PC-9 (cell line): ENCODE results near the gene MAGIX. TPM values are rescaled to one million over a fixed set of nuclear protein-coding genes. Genes with fewer than 3 reads are reported as not detected.

Experiments used
- BruUV-seq: library from RNA; stranded (reverse); fragments of 400-500 nt; replicated peaks from 2 replicates; lab custom pipeline; 2021; lab: Mats Ljungman, UMichigan
- CTCF ChIA-PET: fragments of 300-600 bp; sonication (Branson Sonifier 250); formaldehyde crosslinking; loops from one replicate; lab custom pipeline; 2022; ENCODE audit warnings: antibody characterized with exemption; lab: Charles Lee
- POLR2A ChIA-PET: fragments of 300-600 bp; sonication (Branson Sonifier 250); formaldehyde crosslinking; loops from one replicate; lab custom pipeline; 2022; ENCODE audit warnings: antibody characterized with exemption; ENCODE audit not compliant: unreplicated experiment; lab: Charles Lee
- DNase-seq, 2 experiments: peaks; one replicate each; pipeline versions ENCODE4 v3.0.0 to v3.0.0-alpha.2; 2015 to 2022; ENCODE audit warnings: mixed read lengths in 1 of 2
- H2AFZ ChIP-seq: fragments of 200-600 bp; sonication (generic); 2 replicates; pipeline ENCODE4 v1.8.1; 2017; ENCODE audit warnings: antibody characterized with exemption
- H3F3A ChIP-seq: fragments of 200-600 bp; sonication (generic); 2 replicates; pipeline ENCODE4 v1.8.1; 2017; ENCODE audit warnings: antibody characterized with exemption, mild to moderate bottlenecking, low read depth; ENCODE audit not compliant: insufficient read depth
- H3K27ac ChIP-seq: fragments of 200-600 bp; sonication (generic); 2 replicates; pipeline ENCODE4 v1.6.1; 2016; ENCODE audit warnings: mixed run types
- H3K27me3 ChIP-seq: fragments of 200-600 bp; sonication (generic); 2 replicates; pipeline ENCODE4 v1.6.1; 2016; ENCODE audit warnings: low read depth, mixed run types; ENCODE audit not compliant: insufficient read depth
- H3K36me3 ChIP-seq: fragments of 200-600 bp; sonication (generic); 2 replicates; pipeline ENCODE4 v1.6.1; 2016; ENCODE audit warnings: low read depth, mixed run types
- H3K4me1 ChIP-seq: fragments of 200-600 bp; sonication (generic); replicated peaks from 2 replicates; pipeline ENCODE4 v1.6.1; 2016; ENCODE audit warnings: mixed run types; ENCODE audit not compliant: insufficient read depth
- H3K4me2 ChIP-seq: fragments of 200-600 bp; sonication (generic); 2 replicates; pipeline ENCODE4 v1.6.1; 2017; ENCODE audit warnings: mixed run types
- H3K4me3 ChIP-seq: fragments of 200-600 bp; sonication (generic); 2 replicates; pipeline ENCODE4 v1.6.1; 2016; ENCODE audit warnings: mixed run types
- H3K79me2 ChIP-seq: fragments of 200-600 bp; sonication (generic); 2 replicates; pipeline ENCODE4 v1.6.1; 2017; ENCODE audit warnings: low read depth, mixed run types
- H3K9me2 ChIP-seq: fragments of 200-600 bp; sonication (generic); 2 replicates; pipeline ENCODE4 v1.8.1; 2017; ENCODE audit warnings: mild to moderate bottlenecking; ENCODE audit not compliant: insufficient read depth
- H3K9me3 ChIP-seq: fragments of 200-600 bp; sonication (generic); 2 replicates; pipeline ENCODE4 v1.8.1; 2016; ENCODE audit warnings: low read depth; ENCODE audit not compliant: insufficient read depth
- H4K20me1 ChIP-seq: fragments of 200-600 bp; sonication (generic); 2 replicates; pipeline ENCODE4 v1.8.1; 2017; ENCODE audit not compliant: insufficient read depth
- CTCF ChIP-seq: fragments of 200-600 bp; sonication (generic); conservative IDR thresholded peaks from 2 replicates; pipeline ENCODE4 v1.6.1; 2017; ENCODE audit warnings: mixed run types, antibody characterized with exemption, mild to moderate bottlenecking, moderate library complexity
- EZH2 ChIP-seq: fragments of 200-600 bp; sonication (generic); IDR thresholded peaks from 2 replicates; pipeline ENCODE4 v1.8.0; 2017; ENCODE audit warnings: antibody characterized with exemption, low read depth
- intact Hi-C: fragments of 100-400 bp; cut with micrococcal nuclease; formaldehyde crosslinking; loops from one replicate; pipeline ENCODE4 v1.10.0; 2022; ENCODE audit not compliant: unreplicated experiment
- total RNA-seq: library from RNA; stranded (reverse); gene quantifications from 2 replicates; pipeline ENCODE4 v1.2.3, GENCODE V29; 2021

Gene MAGIX
- total RNA-seq, 1 experiment from 2014 or later: 1.8 TPM

DNA sequence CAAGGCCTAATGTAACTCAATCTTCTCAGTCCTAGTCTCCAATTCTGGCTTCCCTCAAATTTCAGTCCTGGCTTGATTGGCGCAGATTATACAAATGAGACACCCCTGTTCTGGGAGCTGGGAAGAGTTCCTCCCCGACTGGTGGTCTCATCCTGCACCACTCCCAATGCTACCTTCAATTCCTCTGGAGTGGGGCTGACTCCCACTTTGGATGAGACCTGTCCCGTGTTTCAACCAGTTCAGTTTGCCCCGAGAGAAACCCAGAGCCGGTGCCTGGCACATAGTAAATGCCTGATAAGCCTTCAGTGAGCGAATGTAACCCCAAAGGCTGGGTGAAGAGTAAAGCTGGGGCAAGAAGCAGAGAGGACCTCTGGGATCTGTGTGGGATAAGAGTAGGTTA lies 41.5 kb downstream of the MAGIX start:
- no peaks in the 10 kb centered on the region for H3F3A ChIP-seq
- no peak for DNase-seq
- no peak for TF ChIP-seq EZH2
- no peak for TF ChIP-seq CTCF
- H3K27me3 ChIP-seq: no peaks in the 10 kb centered on the region
- no peaks in the 10 kb centered on the region for H4K20me1 ChIP-seq
- no TSS peak for BruUV-seq
- H3K4me2 ChIP-seq: no peak overlapping the region
- H3K4me3 ChIP-seq: no peak overlapping the region
- POLR2A ChIA-PET: no interaction called here
- CTCF ChIA-PET: no interaction called here
- intact Hi-C loops: no loop called here
- no peaks in the 10 kb centered on the region for H3K79me2 ChIP-seq
- H2AFZ ChIP-seq: no peak overlapping the region
- H3K9me3 ChIP-seq: no peaks in the 10 kb centered on the region
- no peaks in the 10 kb centered on the region for H3K36me3 ChIP-seq
- H3K4me1 ChIP-seq: no peaks in the 10 kb centered on the region
- no peak overlapping the region for H3K27ac ChIP-seq
- H3K9me2 ChIP-seq: no peaks in the 10 kb centered on the region

DNA sequence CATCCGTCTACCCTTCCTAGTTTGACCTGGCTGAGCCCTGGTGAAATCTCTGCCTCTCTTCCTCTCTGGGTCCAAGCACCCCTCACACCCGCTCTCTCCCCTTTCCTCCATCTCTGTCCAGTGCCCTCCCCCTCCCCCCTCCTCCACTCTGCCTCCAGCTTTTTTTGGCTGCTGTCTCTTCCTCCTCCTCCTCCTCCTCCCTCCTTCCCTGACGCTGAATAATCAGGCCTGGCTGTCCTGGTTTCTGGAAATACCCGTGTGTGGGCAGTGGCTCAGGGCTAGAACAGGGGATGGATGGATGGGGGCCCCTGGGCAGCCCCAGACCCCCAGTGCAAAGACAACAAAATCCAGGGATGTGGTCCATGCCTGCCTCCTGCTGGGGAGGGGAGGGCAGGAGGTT lies 42.2 kb downstream of the MAGIX start:
- H3K79me2 ChIP-seq: no peaks in the 10 kb centered on the region
- no peak overlapping the region for H3K27ac ChIP-seq
- intact Hi-C loops: no loop called here
- H3K36me3 ChIP-seq: no peaks in the 10 kb centered on the region
- no peaks in the 10 kb centered on the region for H3K9me2 ChIP-seq
- POLR2A ChIA-PET: no interaction called here
- no peaks in the 10 kb centered on the region for H3K9me3 ChIP-seq
- H3K27me3 ChIP-seq: no peaks in the 10 kb centered on the region
- no peak for DNase-seq
- no peak overlapping the region for H3K4me2 ChIP-seq
- H4K20me1 ChIP-seq: no peaks in the 10 kb centered on the region
- H3K4me3 ChIP-seq: no peak overlapping the region
- no peak for TF ChIP-seq EZH2
- TF ChIP-seq CTCF: no peak
- no peak overlapping the region for H2AFZ ChIP-seq
- no peaks in the 10 kb centered on the region for H3F3A ChIP-seq
- no peaks in the 10 kb centered on the region for H3K4me1 ChIP-seq
- no TSS peak for BruUV-seq
- CTCF ChIA-PET: no interaction called here

DNA sequence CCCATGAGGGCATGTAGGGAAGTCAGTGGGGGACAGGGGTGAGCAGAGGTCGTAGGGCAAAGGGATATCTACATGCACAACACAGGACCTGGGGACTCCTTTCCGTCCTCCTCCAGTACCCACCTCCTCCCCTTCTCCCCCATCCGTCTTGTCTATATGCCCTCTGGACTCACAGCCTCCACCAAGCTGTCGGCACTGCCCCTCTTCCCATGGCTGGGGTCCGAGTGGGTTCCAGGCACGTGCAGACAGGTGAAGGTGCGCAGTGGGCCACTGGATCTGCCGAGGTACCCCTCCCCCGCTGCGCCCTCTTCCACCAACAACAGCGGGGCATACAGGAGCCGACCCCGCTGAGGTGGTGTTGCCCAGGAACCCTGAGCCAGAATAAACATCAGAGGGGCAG lies 42.9 kb downstream of the MAGIX start:
- no peaks in the 10 kb centered on the region for H4K20me1 ChIP-seq
- no peak overlapping the region for H3K4me2 ChIP-seq
- H3K36me3 ChIP-seq: no peaks in the 10 kb centered on the region
- TF ChIP-seq CTCF (no peak), EZH2 (no peak)
- BruUV-seq: no TSS peak
- no peaks in the 10 kb centered on the region for H3K27me3 ChIP-seq
- CTCF ChIA-PET: no interaction called here
- no peaks in the 10 kb centered on the region for H3K9me2 ChIP-seq
- H3K9me3 ChIP-seq: no peaks in the 10 kb centered on the region
- H3K4me1 ChIP-seq: no peaks in the 10 kb centered on the region
- intact Hi-C loops: no loop called here
- no peaks in the 10 kb centered on the region for H3K79me2 ChIP-seq
- no peak for DNase-seq
- no peaks in the 10 kb centered on the region for H3F3A ChIP-seq
- H3K27ac ChIP-seq: no peak overlapping the region
- POLR2A ChIA-PET: no interaction called here
- no peak overlapping the region for H2AFZ ChIP-seq
- no peak overlapping the region for H3K4me3 ChIP-seq
